HCT116 (cell line): Measurements from ENCODE around the gene FAM240B. TPM values are rescaled to one million over a fixed set of nuclear protein-coding genes. Genes with fewer than 3 reads are reported as not detected.

Experiments used
- ATAC-seq: fragments of 200-7000 bp; cut with Tn5 transposase; 2 replicates; pipeline ENCODE4 v1.9.1; 2020; ENCODE audit warnings: mild to moderate bottlenecking, moderate library complexity
- BruUV-seq: library from RNA; stranded (reverse); fragments of 400-500 nt; replicated peaks from 2 replicates; lab custom pipeline; 2021; lab: Mats Ljungman, UMichigan
- CTCF ChIA-PET: fragments of 300-600 bp; sonication (Branson Sonifier 250); formaldehyde crosslinking; loops from one replicate; lab custom pipeline; 2021; ENCODE audit warnings: antibody characterized with exemption; lab: Charles Lee
- POLR2A ChIA-PET: fragments of 300-600, 350-600 bp; sonication (Branson Sonifier 250); formaldehyde crosslinking; loops from one replicate; lab custom pipeline; 2021; ENCODE audit warnings: antibody characterized with exemption; lab: Charles Lee
- RAD21 ChIA-PET, 2 experiments: fragments of 300-600 bp; sonication (Branson Sonifier 250); formaldehyde crosslinking; loops; one replicate each; lab custom pipeline; 2023; ENCODE audit warnings: low total read pairs in 2 of 2; ENCODE audit not compliant: uncharacterized antibody in 2 of 2, unreplicated experiment in 2 of 2, low non-redundant PET in 1 of 2; lab: Charles Lee
- DNase-seq: peaks from one replicate; pipeline ENCODE4 v3.0.0-alpha.2; 2010; ENCODE audit warnings: low read depth, low spot score
- H2AFZ ChIP-seq: fragments of 200-600 bp; shearing (Covaris generic), sonication (generic); 2 replicates; pipeline ENCODE4 v1.6.1; 2017; ENCODE audit warnings: low read depth, mixed run types, mixed read lengths, antibody characterized with exemption, low read length; ENCODE audit not compliant: poor library complexity, severe bottlenecking
- H3K27ac ChIP-seq: 2 replicates; pipeline ENCODE4 v1.5.1; 2012; ENCODE audit warnings: low read depth, low read length
- H3K27me3 ChIP-seq: fragments of 200-600 bp; sonication (generic); 2 replicates; pipeline ENCODE4 v1.6.1; 2016; ENCODE audit warnings: mixed run types, low read length, mixed read lengths; ENCODE audit not compliant: insufficient read depth
- H3K36me3 ChIP-seq, 2 experiments: fragments of 200-500 bp in 1 of 2; fragments of 200-600 bp in 1 of 2; sonication (Bioruptor generic) in 1 of 2; sonication (generic) in 1 of 2; 2 replicates each; pipeline versions ENCODE4 v1.5.1 to v1.6.1; 2014 to 2016; ENCODE audit warnings: low read length in 2 of 2, inconsistent platforms in 1 of 2, mixed read lengths in 1 of 2, mixed run types in 1 of 2; ENCODE audit not compliant: insufficient read depth in 2 of 2, control insufficient read depth in 1 of 2
- H3K4me1 ChIP-seq, 2 experiments: fragments of 200-600 bp in 1 of 2; sonication (generic) in 1 of 2; 2 replicates each; pipeline versions ENCODE4 v1.5.1 to v1.6.1; 2012 to 2017; ENCODE audit warnings: low read length in 2 of 2, inconsistent platforms in 1 of 2, mild to moderate bottlenecking in 1 of 2, mixed read lengths in 1 of 2, mixed run types in 1 of 2, moderate library complexity in 1 of 2; ENCODE audit not compliant: insufficient read depth in 2 of 2, control insufficient read depth in 1 of 2
- H3K4me2 ChIP-seq: fragments of 200-600 bp; sonication (generic); 2 replicates; pipeline ENCODE4 v1.6.1; 2017; ENCODE audit warnings: mixed run types, low read length, mixed read lengths
- H3K4me3 ChIP-seq, 2 experiments: fragments of 200-600 bp in 1 of 2; sonication (generic) in 1 of 2; replicated peaks in 1 of 2; 2 replicates each; pipeline ENCODE4 v1.5.1; 2011 to 2016; ENCODE audit warnings: low read length in 2 of 2, control low read depth in 1 of 2, low read depth in 1 of 2, mild to moderate bottlenecking in 1 of 2, mixed read lengths in 1 of 2, mixed run types in 1 of 2
- H3K79me2 ChIP-seq: fragments of 200-600 bp; sonication (generic); 2 replicates; pipeline ENCODE4 v1.6.1; 2017; ENCODE audit warnings: mild to moderate bottlenecking, mixed run types, low read length, moderate library complexity, mixed read lengths; ENCODE audit not compliant: insufficient read depth
- H3K9ac ChIP-seq: fragments of 200-600 bp; sonication (generic); 2 replicates; pipeline ENCODE4 v1.6.1; 2016; ENCODE audit warnings: low read length, mixed read lengths
- H3K9me2 ChIP-seq: fragments of 200-600 bp; sonication (generic), shearing (Covaris generic); 2 replicates; pipeline ENCODE4 v1.6.1; 2017; ENCODE audit warnings: mixed run types, mild to moderate bottlenecking, moderate library complexity; ENCODE audit not compliant: insufficient read depth
- H3K9me3 ChIP-seq, 2 experiments: fragments of 200-500 bp in 1 of 2; fragments of 200-600 bp in 1 of 2; sonication (Bioruptor generic) in 1 of 2; sonication (generic) in 1 of 2; 2 replicates each; pipeline ENCODE4 v1.6.1; 2014 to 2017; ENCODE audit warnings: low read length in 2 of 2, mixed read lengths in 2 of 2, inconsistent platforms in 1 of 2, low read depth in 1 of 2, mild to moderate bottlenecking in 1 of 2, mixed run types in 1 of 2, moderate library complexity in 1 of 2; ENCODE audit not compliant: control insufficient read depth in 1 of 2, insufficient read depth in 1 of 2
- H4K20me1 ChIP-seq: fragments of 200-600 bp; sonication (generic), shearing (Covaris generic); 2 replicates; pipeline ENCODE4 v1.6.1; 2017; ENCODE audit warnings: mixed run types, mild to moderate bottlenecking, moderate library complexity; ENCODE audit not compliant: insufficient read depth
- CBX3 ChIP-seq: IDR thresholded peaks from 2 replicates; pipeline ENCODE4 v1.6.1; 2012; ENCODE audit warnings: low read depth
- CEBPB ChIP-seq: IDR thresholded peaks from 2 replicates; pipeline ENCODE4 v1.6.1; 2012; ENCODE audit warnings: low read depth
- ELF1 ChIP-seq: IDR thresholded peaks from 2 replicates; pipeline ENCODE4 v1.6.1; 2012; ENCODE audit warnings: low read depth, borderline replicate concordance
- EZH2 ChIP-seq: fragments of 200-600 bp; sonication (generic); IDR thresholded peaks from 2 replicates; pipeline ENCODE4 v1.6.1; 2017; ENCODE audit warnings: antibody characterized with exemption, mixed run types
- EZH2phosphoT487 ChIP-seq: fragments of 200-600 bp; IDR thresholded peaks from 2 replicates; pipeline ENCODE4 v1.6.1; 2018; ENCODE audit warnings: antibody characterized with exemption, borderline replicate concordance
- FOSL1 ChIP-seq: IDR thresholded peaks from 2 replicates; pipeline ENCODE4 v1.6.1; 2012; ENCODE audit warnings: low read depth
- JUND ChIP-seq: IDR thresholded peaks from 2 replicates; pipeline ENCODE4 v1.6.1; 2012
- MAX ChIP-seq: IDR thresholded peaks from 2 replicates; pipeline ENCODE4 v1.6.1; 2012
- SRF ChIP-seq: IDR thresholded peaks from 2 replicates; pipeline ENCODE4 v1.6.1; 2012; ENCODE audit warnings: low read depth
- ZFX ChIP-seq: fragments of 450-650 bp; IDR thresholded peaks from 2 replicates; pipeline ENCODE4 v1.6.1; 2017
- ZNF274 ChIP-seq: fragments of 200-500 bp; sonication (Bioruptor generic); IDR thresholded peaks from 2 replicates; pipeline ENCODE4 v1.6.1; 2014; ENCODE audit warnings: mild to moderate bottlenecking, low read depth, low read length, inconsistent platforms
- intact Hi-C: fragments of 100-400 bp; cut with micrococcal nuclease; formaldehyde crosslinking; loops from 2 replicates; pipeline ENCODE4 v1.10.0; 2022
- total RNA-seq: library from RNA; stranded (reverse); gene quantifications from one replicate; pipeline ENCODE4 v1.2.1, GENCODE V29; 2021; ENCODE audit not compliant: unreplicated experiment

The FAM240B gene
- total RNA-seq, 1 experiment from 2014 or later, result not detected

GRCh38 chr9:38700695-38701094, 19.2 kb downstream of the FAM240B start:
- H3K79me2 ChIP-seq, result no peaks in the 10 kb centered on the region
- DNase-seq, result no peak
- no peak overlapping the region for H2AFZ ChIP-seq
- 0 out of 2 replicates have a peak, but pooled peaks cover 4% of the 10 kb centered on the region for H3K27me3 ChIP-seq
- no peaks in the 10 kb centered on the region for H3K9me3 ChIP-seq
- H3K9me2 ChIP-seq, result no peaks in the 10 kb centered on the region
- H4K20me1 ChIP-seq, result no peaks in the 10 kb centered on the region
- intact Hi-C loops, result loop anchor here (10.0 kb wide), 1 partner anchor 66 kb away; no protein-coding TSS in a partner anchor
- RAD21 ChIA-PET, result no interaction called here
- H3K4me3 ChIP-seq, result no peak overlapping the region
- no peak for ATAC-seq
- no peak overlapping the region for H3K4me2 ChIP-seq
- CTCF ChIA-PET, result no interaction called here
- H3K4me1 ChIP-seq, result no peaks in the 10 kb centered on the region; a peak in 1 of 4 replicates
- H3K36me3 ChIP-seq, result no peaks in the 10 kb centered on the region
- TF ChIP-seq CBX3, result no peak
- no peak for TF ChIP-seq SRF
- no peak for TF ChIP-seq EZH2phosphoT487
- TF ChIP-seq, all 23 proteins: peak for 0
- no TSS peak for BruUV-seq
- no peak overlapping the region for H3K27ac ChIP-seq
- POLR2A ChIA-PET, result no interaction called here
- no peak overlapping the region for H3K9ac ChIP-seq

DNA sequence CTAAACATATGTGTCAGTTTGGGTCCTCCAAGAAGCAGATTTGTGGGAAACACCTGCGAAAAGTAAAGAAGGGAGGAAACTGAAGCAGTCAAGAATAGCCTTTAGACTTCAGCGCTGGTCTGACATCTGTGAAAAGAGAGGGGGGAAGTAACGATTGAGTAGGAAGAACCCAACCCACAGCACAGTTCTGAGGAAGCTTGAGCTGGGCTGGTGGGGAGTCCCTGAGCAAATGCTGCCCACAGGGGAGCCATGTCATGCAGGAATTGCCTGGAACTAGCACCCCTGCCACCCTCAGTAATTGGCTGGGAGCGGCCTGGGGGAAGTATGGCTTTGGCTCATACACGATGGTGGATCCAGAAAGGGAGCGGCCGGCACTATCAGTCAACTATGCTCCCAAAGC, 20.6 kb downstream of the FAM240B start:
- no peak overlapping the region for H2AFZ ChIP-seq
- H4K20me1 ChIP-seq, result no peaks in the 10 kb centered on the region
- POLR2A ChIA-PET, result no interaction called here
- CTCF ChIA-PET, result no interaction called here
- DNase-seq, result no peak
- H3K79me2 ChIP-seq, result no peaks in the 10 kb centered on the region
- H3K9me3 ChIP-seq, result no peaks in the 10 kb centered on the region
- H3K36me3 ChIP-seq, result no peaks in the 10 kb centered on the region
- no peaks in the 10 kb centered on the region for H3K9me2 ChIP-seq
- H3K27me3 ChIP-seq, result 0 out of 2 replicates have a peak, but pooled peaks cover 4% of the 10 kb centered on the region
- no peak for ATAC-seq
- no TSS peak for BruUV-seq
- no peaks in the 10 kb centered on the region; a peak in 1 of 4 replicates for H3K4me1 ChIP-seq
- H3K27ac ChIP-seq, result no peak overlapping the region
- H3K9ac ChIP-seq, result no peak overlapping the region
- no peak for TF ChIP-seq ZNF274
- TF ChIP-seq CEBPB, result no peak
- no peak for TF ChIP-seq EZH2phosphoT487
- TF ChIP-seq EZH2, result no peak
- no peak for TF ChIP-seq MAX
- TF ChIP-seq JUND, result no peak
- no peak for TF ChIP-seq ZFX
- no peak for TF ChIP-seq FOSL1
- no peak for TF ChIP-seq ELF1
- RAD21 ChIA-PET, result no interaction called here
- H3K4me3 ChIP-seq, result no peak overlapping the region
- intact Hi-C loops, result no loop called here
- no peak overlapping the region for H3K4me2 ChIP-seq
